Activated CD4-positive, alpha-beta T cell treated with anti-CD3 and anti-CD28 coated beads for 36 hours (primary cell): Measurements from ENCODE around the gene MYCBP2. TPM values are rescaled to one million over a fixed set of nuclear protein-coding genes. Genes with fewer than 3 reads are reported as not detected.
"Not testable (repeated sequence)": the region's sequence is repeated elsewhere in the genome, so short reads cannot be mapped to it uniquely, and the experiment has no call there.

ENCODE experiments used
- ATAC-seq: fragments of 200-7000 bp; cut with Tn5 transposase; one replicate; pipeline ENCODE4 v1.10.0; 2021; ENCODE audit warnings: mild to moderate bottlenecking, moderate library complexity
- CTCF ChIA-PET: fragments of 350-600 bp; sonication (Branson Sonifier 250); formaldehyde crosslinking; loops from one replicate; lab custom pipeline; 2021; ENCODE audit warnings: antibody characterized with exemption; lab: Charles Lee
- POLR2A ChIA-PET: fragments of 350-600 bp; sonication (Branson Sonifier 250); formaldehyde crosslinking; loops from one replicate; lab custom pipeline; 2021; ENCODE audit warnings: antibody characterized with exemption, inconsistent platforms; lab: Charles Lee
- DNase-seq: peaks from one replicate; pipeline ENCODE4 v3.0.0-alpha.2; 2020
- H3K27ac Mint-ChIP-seq: one replicate; pipeline ENCODE4 v1.8.0; 2021; ENCODE audit warnings: mixed read lengths
- H3K27me3 Mint-ChIP-seq: one replicate; pipeline ENCODE4 v1.8.0; 2021; ENCODE audit warnings: mixed read lengths
- H3K36me3 Mint-ChIP-seq: one replicate; pipeline ENCODE4 v1.8.0; 2021; ENCODE audit warnings: low read depth, mixed read lengths
- H3K4me1 Mint-ChIP-seq: one replicate; pipeline ENCODE4 v1.8.0; 2021; ENCODE audit warnings: mixed read lengths
- H3K4me3 Mint-ChIP-seq: one replicate; pipeline ENCODE4 v1.8.0; 2021; ENCODE audit warnings: mild to moderate bottlenecking, moderate library complexity, mixed read lengths
- H3K9me3 Mint-ChIP-seq: one replicate; pipeline ENCODE4 v1.8.0; 2021; ENCODE audit warnings: low read depth, mixed read lengths
- intact Hi-C, 2 experiments: fragments of 100-400 bp; cut with DNase I in 1 of 2; cut with micrococcal nuclease in 1 of 2; formaldehyde crosslinking; loops; one replicate each; pipeline versions ENCODE4 v1.14.2 to v1.15.1; 2022 to 2024; cut with DNase I, micrococcal nuclease
- total RNA-seq, 2 experiments: library from RNA; stranded (reverse); gene quantifications; one replicate each; pipeline ENCODE4 v1.2.3, GENCODE V29; 2021

The MYCBP2 gene
- total RNA-seq, 2 experiments from 2014 or later: 71.3 to 85.9 TPM

DNA sequence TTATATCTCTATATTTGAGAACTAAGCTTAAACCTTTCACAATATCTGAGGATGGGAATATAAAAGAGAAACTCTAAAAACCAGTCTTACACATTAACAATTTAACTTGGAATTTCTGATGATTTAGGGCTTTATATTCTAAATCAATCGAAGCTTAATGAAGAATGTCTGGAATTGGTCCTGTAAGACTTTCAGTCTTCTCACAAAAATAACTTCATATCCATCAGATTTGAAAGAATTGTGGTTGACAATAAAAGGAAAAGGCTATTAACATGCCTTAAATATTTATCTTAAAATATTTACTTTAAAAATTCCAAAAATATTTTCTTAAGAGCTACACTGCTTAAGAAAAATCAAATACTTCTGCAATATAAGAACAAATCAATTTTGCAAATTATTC lies 27.3 kb downstream of the MYCBP2 start:
- H3K27ac Mint-ChIP-seq: no peak overlapping the region
- DNase-seq: no peak
- no peaks in the 10 kb centered on the region for H3K9me3 Mint-ChIP-seq
- H3K4me1 Mint-ChIP-seq: peaks cover 66% of the 10 kb centered on the region
- ChIA-PET POLR2A (no interaction called here), CTCF (interaction anchor here (0.6 to 1.5 kb wide), 3 partner anchors 8 to 179 kb away, joined by 3 to 4 read pairs (median 3); no protein-coding TSS in a partner anchor)
- no peak for ATAC-seq
- intact Hi-C loops: no loop called here
- H3K36me3 Mint-ChIP-seq: peaks cover 22% of the 10 kb centered on the region
- H3K4me3 Mint-ChIP-seq: no peak overlapping the region
- no peaks in the 10 kb centered on the region for H3K27me3 Mint-ChIP-seq

GRCh38 chr13:77298426-77298825 lies 28.5 kb downstream of the MYCBP2 start:
- Mint-ChIP-seq H3K27me3 (no peaks in the 10 kb centered on the region), H3K9me3 (no peaks in the 10 kb centered on the region), H3K36me3 (peaks cover 25% of the 10 kb centered on the region), H3K4me3 (peak overlapping the region; percentile 4), H3K4me1 (peaks cover 57% of the 10 kb centered on the region), H3K27ac (peak overlapping the region; percentile 40)
- DNase-seq: no peak
- ChIA-PET CTCF (interaction anchor here (0.6 to 2.1 kb wide), 4 partner anchors 10 to 273 kb away, joined by 3 to 5 read pairs (median 4); no protein-coding TSS in a partner anchor), POLR2A (interaction anchor here (0.6 to 0.7 kb wide), 2 partner anchors 27 to 273 kb away, joined by 3 read pairs; no protein-coding TSS in a partner anchor)
- ATAC-seq: peak; percentile 16
- intact Hi-C loops: no loop called here

GRCh38 chr13:77291774-77292173 lies 35.1 kb downstream of the MYCBP2 start:
- H3K4me1 Mint-ChIP-seq: peaks cover 35% of the 10 kb centered on the region
- no peak overlapping the region for H3K4me3 Mint-ChIP-seq
- peaks cover 6% of the 10 kb centered on the region for H3K9me3 Mint-ChIP-seq
- H3K27me3 Mint-ChIP-seq: no peaks in the 10 kb centered on the region
- peak; percentile 14 for ATAC-seq
- no peak for DNase-seq
- CTCF ChIA-PET: interaction anchor here (0.6 to 2.0 kb wide), 6 partner anchors 8 to 88 kb away, joined by 3 to 6 read pairs (median 4); no protein-coding TSS in a partner anchor
- peaks cover 64% of the 10 kb centered on the region for H3K36me3 Mint-ChIP-seq
- POLR2A ChIA-PET: interaction anchor here (1.0 kb wide), 1 partner anchor 34 kb away, joined by 5 read pairs; no protein-coding TSS in a partner anchor
- peak overlapping the region; percentile 68 for H3K27ac Mint-ChIP-seq
- intact Hi-C loops: loop anchor here (1.0 kb wide), 6 partner anchors 34 to 187 kb away; no protein-coding TSS in a partner anchor

DNA sequence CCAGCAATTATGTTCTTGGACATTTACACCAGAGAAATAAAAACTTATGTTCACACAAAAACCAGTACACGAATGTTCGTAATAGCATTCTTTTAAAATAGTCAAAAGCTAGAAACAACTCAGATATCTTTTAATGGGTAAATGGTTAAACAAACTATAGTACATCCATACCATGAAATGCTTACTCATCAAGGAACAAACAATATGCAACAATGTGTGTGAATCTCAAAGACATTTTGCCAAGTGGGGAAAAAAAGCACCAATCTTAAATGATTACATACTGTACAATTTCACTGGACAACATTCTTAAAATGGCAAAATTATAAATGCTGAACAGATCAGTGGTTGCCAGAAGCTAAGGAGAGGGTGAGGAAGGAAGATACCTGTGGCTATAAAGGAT lies 36.6 kb downstream of the MYCBP2 start:
- Mint-ChIP-seq H3K4me3 (no peak overlapping the region), H3K27me3 (no peaks in the 10 kb centered on the region), H3K36me3 (peaks cover 56% of the 10 kb centered on the region), H3K4me1 (peaks cover 39% of the 10 kb centered on the region), H3K27ac (peak overlapping the region; percentile 76), H3K9me3 (peaks cover 6% of the 10 kb centered on the region)
- no peak for DNase-seq
- intact Hi-C loops: no loop called here
- ChIA-PET CTCF (interaction anchor here (1.1 to 2.0 kb wide), 3 partner anchors 9 to 30 kb away, joined by 3 to 6 read pairs (median 3); no protein-coding TSS in a partner anchor), POLR2A (no interaction called here)
- ATAC-seq: no peak

DNA sequence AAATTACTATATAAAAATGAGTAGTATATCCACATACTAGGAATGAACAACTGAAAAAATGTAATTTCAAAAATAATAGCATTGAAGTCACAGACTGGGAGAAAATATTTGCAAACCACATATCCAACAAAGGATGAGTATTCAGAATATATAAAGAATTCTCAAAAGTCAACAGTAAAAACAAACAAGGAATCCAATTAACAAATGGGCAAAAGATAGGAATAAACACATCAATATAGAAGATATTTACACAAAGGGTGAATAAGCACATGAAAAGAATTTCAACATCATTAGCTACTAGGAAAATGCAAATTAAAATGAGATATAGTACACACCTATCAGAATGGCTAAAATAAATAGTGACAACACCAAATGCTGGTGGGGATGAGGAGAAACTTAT lies 37.0 kb downstream of the MYCBP2 start:
- peaks cover 6% of the 10 kb centered on the region for H3K9me3 Mint-ChIP-seq
- ChIA-PET CTCF (interaction anchor here (1.1 to 1.2 kb wide), 2 partner anchors 12 to 29 kb away, joined by 3 read pairs; no protein-coding TSS in a partner anchor), POLR2A (interaction anchor here (0.6 kb wide), 1 partner anchor 19 kb away, joined by 12 read pairs; no protein-coding TSS in a partner anchor)
- no peak overlapping the region for H3K27ac Mint-ChIP-seq
- ATAC-seq (no peak), DNase-seq (no peak)
- intact Hi-C loops: no loop called here
- H3K4me1 Mint-ChIP-seq: peaks cover 44% of the 10 kb centered on the region
- H3K4me3 Mint-ChIP-seq: no peak overlapping the region
- peaks cover 55% of the 10 kb centered on the region for H3K36me3 Mint-ChIP-seq
- no peaks in the 10 kb centered on the region for H3K27me3 Mint-ChIP-seq

- POLR2A ChIA-PET, H3K27ac Mint-ChIP-seq, ATAC-seq: not testable (repeated sequence)
Observed at GRCh38 chr13:77285632-77286031, 41.3 kb downstream of the MYCBP2 start.

GRCh38 chr13:77285098-77285497 lies 41.8 kb downstream of the MYCBP2 start:
- ChIA-PET CTCF (interaction anchor here (1.2 kb wide), 1 partner anchor 9 kb away, joined by 3 read pairs; no protein-coding TSS in a partner anchor), POLR2A (no interaction called here)
- Mint-ChIP-seq H3K9me3 (peaks cover 2% of the 10 kb centered on the region), H3K27ac (no peak overlapping the region), H3K27me3 (no peaks in the 10 kb centered on the region), H3K4me3 (no peak overlapping the region), H3K4me1 (peaks cover 41% of the 10 kb centered on the region), H3K36me3 (peaks cover 42% of the 10 kb centered on the region)
- ATAC-seq (peak; percentile 51), DNase-seq (no peak)
- intact Hi-C loops: no loop called here

More at GRCh38 chr13:77285632-77286031, 41.3 kb downstream of the MYCBP2 start:
- intact Hi-C loops, H3K27me3 Mint-ChIP-seq, H3K4me3 Mint-ChIP-seq, H3K9me3 Mint-ChIP-seq, DNase-seq: not testable (repeated sequence)
- CTCF ChIA-PET: interaction anchor here (0.8 to 1.2 kb wide), 2 partner anchors 9 to 13 kb away, joined by 3 read pairs; no protein-coding TSS in a partner anchor
- H3K36me3 Mint-ChIP-seq: peaks cover 46% of the 10 kb centered on the region
- H3K4me1 Mint-ChIP-seq: peaks cover 41% of the 10 kb centered on the region

- Mint-ChIP-seq H3K9me3 (no peaks in the 10 kb centered on the region), H3K4me3 (no peak overlapping the region), H3K4me1 (peaks cover 16% of the 10 kb centered on the region), H3K27me3 (no peaks in the 10 kb centered on the region), H3K36me3 (peaks cover 30% of the 10 kb centered on the region), H3K27ac (no peak overlapping the region)
- ChIA-PET POLR2A (no interaction called here), CTCF (interaction anchor here (1.4 kb wide), 1 partner anchor 43 kb away, joined by 4 read pairs; no protein-coding TSS in a partner anchor)
- DNase-seq (no peak), ATAC-seq (no peak)
- intact Hi-C loops: loop anchor here in 1 of 2 experiments (5.0 kb wide), 1 partner anchor 203 kb away; no protein-coding TSS in a partner anchor
Observed at GRCh38 chr13:77274126-77274525, 52.8 kb downstream of the MYCBP2 start.

- CTCF ChIA-PET: interaction anchor here (0.5 kb wide), 1 partner anchor 297 kb away, joined by 3 read pairs; no protein-coding TSS in a partner anchor
- Mint-ChIP-seq H3K9me3 (no peaks in the 10 kb centered on the region), H3K27me3 (no peaks in the 10 kb centered on the region), H3K27ac (no peak overlapping the region), H3K36me3 (peaks cover 43% of the 10 kb centered on the region), H3K4me3 (no peak overlapping the region), H3K4me1 (no peaks in the 10 kb centered on the region)
- no peak for ATAC-seq
- no peak for DNase-seq
- POLR2A ChIA-PET: no interaction called here
- intact Hi-C loops: no loop called here
Observed at GRCh38 chr13:77269141-77269540, 57.8 kb downstream of the MYCBP2 start.

GRCh38 chr13:77267362-77267761 lies 59.5 kb downstream of the MYCBP2 start:
- Mint-ChIP-seq H3K4me1 (no peaks in the 10 kb centered on the region), H3K27ac (no peak overlapping the region), H3K36me3 (peaks cover 42% of the 10 kb centered on the region), H3K4me3 (no peak overlapping the region), H3K9me3 (no peaks in the 10 kb centered on the region), H3K27me3 (no peaks in the 10 kb centered on the region)
- CTCF ChIA-PET: interaction anchor here (0.6 to 1.3 kb wide), 4 partner anchors 9 to 212 kb away, joined by 3 to 4 read pairs (median 3); no protein-coding TSS in a partner anchor
- DNase-seq (no peak), ATAC-seq (no peak)
- intact Hi-C loops: no loop called here
- POLR2A ChIA-PET: interaction anchor here (0.6 kb wide), 1 partner anchor 168 kb away, joined by 3 read pairs; no protein-coding TSS in a partner anchor

DNA sequence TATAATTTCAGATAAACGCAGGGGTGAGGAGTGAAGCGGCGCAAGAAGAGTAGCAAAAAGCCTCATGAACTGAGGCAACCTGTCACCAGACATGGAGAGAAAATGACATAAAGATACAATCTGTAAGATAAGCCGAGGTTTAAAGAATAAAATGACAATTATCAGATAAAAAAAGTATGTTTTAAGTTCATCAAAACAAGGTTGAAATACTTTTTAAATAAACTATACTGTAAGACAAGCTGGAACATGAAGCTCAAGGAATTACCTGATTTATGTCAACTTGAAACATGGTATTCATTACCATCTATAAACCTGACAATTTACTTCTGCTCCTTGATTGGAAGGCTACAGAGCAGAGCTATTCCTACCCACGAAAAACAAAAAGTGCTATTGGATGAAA lies 61.6 kb downstream of the MYCBP2 start:
- peaks cover 34% of the 10 kb centered on the region for H3K36me3 Mint-ChIP-seq
- ATAC-seq: no peak
- no peaks in the 10 kb centered on the region for H3K4me1 Mint-ChIP-seq
- no peak overlapping the region for H3K4me3 Mint-ChIP-seq
- ChIA-PET POLR2A (no interaction called here), CTCF (interaction anchor here (0.9 kb wide), 1 partner anchor 16 kb away, joined by 4 read pairs; no protein-coding TSS in a partner anchor)
- H3K27me3 Mint-ChIP-seq: no peaks in the 10 kb centered on the region
- H3K9me3 Mint-ChIP-seq: no peaks in the 10 kb centered on the region
- no peak for DNase-seq
- intact Hi-C loops: no loop called here
- H3K27ac Mint-ChIP-seq: no peak overlapping the region
